Choroid plexus epithelial cell (primary cell): ENCODE measurements around the gene ZCCHC14.
"Not testable (repeated sequence)": the region's sequence is repeated elsewhere in the genome, so short reads cannot be mapped to it uniquely, and the experiment has no call there.

Experiments used
- DNase-seq: peaks from one replicate; pipeline ENCODE4 v3.0.0-alpha.2; 2010; ENCODE audit warnings: low read depth
- H3K4me3 ChIP-seq: 2 replicates; pipeline ENCODE4 v1.5.1; 2011; ENCODE audit warnings: low read depth, mild to moderate bottlenecking, control low read depth, low read length, moderate library complexity
- TF ChIP-seq, protein P1 (sequence below): conservative IDR thresholded peaks from 2 replicates; pipeline ENCODE4 v1.5.1; 2011; ENCODE audit warnings: low read depth, mild to moderate bottlenecking, control low read depth, inconsistent platforms, low read length, moderate library complexity

ZCCHC14 gene

GRCh38 chr16:87366288-87366687 lies 126.5 kb downstream of the ZCCHC14 start:
- DNase-seq, result no peak
- TF ChIP-seq, protein P1, sequence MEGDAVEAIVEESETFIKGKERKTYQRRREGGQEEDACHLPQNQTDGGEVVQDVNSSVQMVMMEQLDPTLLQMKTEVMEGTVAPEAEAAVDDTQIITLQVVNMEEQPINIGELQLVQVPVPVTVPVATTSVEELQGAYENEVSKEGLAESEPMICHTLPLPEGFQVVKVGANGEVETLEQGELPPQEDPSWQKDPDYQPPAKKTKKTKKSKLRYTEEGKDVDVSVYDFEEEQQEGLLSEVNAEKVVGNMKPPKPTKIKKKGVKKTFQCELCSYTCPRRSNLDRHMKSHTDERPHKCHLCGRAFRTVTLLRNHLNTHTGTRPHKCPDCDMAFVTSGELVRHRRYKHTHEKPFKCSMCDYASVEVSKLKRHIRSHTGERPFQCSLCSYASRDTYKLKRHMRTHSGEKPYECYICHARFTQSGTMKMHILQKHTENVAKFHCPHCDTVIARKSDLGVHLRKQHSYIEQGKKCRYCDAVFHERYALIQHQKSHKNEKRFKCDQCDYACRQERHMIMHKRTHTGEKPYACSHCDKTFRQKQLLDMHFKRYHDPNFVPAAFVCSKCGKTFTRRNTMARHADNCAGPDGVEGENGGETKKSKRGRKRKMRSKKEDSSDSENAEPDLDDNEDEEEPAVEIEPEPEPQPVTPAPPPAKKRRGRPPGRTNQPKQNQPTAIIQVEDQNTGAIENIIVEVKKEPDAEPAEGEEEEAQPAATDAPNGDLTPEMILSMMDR, result no peak
- H3K4me3 ChIP-seq, result no peak overlapping the region

GRCh38 chr16:87365021-87365713 lies 127.7 kb downstream of the ZCCHC14 start:
- no peak for DNase-seq
- TF ChIP-seq, protein P1, result no peak
- H3K4me3 ChIP-seq, result no peak overlapping the region

- TF ChIP-seq, protein P1, result no peak
- H3K4me3 ChIP-seq, result no peak overlapping the region
- DNase-seq, result no peak
These were observed 128.9 kb downstream of the ZCCHC14 start for GRCh38 chr16:87363771-87364455.

GRCh38 chr16:87362828-87363559 lies 129.8 kb downstream of the ZCCHC14 start:
- not testable (repeated sequence) for H3K4me3 ChIP-seq, DNase-seq

GRCh38 chr16:87361916-87362619 lies 130.8 kb downstream of the ZCCHC14 start:
- TF ChIP-seq, protein P1, result no peak
- peak; percentile 76 for DNase-seq
- H3K4me3 ChIP-seq, result no peak overlapping the region

- DNase-seq, result no peak
- H3K4me3 ChIP-seq, result no peak overlapping the region
- TF ChIP-seq, protein P1, result no peak
These were observed 131.8 kb downstream of the ZCCHC14 start for GRCh38 chr16:87360862-87361610.

DNA sequence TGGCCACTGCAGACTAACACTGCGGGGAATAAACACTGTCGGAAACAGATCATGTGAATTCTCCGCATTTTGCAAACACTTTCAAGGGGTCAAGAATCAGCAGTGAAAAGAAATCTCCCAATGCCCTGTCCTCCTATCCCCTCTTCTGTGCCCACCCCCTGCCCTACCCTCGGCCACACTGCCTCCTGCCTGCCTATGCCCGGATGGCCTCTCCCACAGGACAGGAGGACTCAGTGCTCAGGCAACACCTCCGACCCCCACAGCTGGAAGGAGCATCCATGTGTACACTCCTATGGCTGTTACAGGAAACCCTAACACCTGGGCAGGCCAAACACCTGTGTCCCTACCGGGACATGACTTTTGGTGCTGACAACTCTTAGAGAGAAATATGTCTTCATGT lies 133.7 kb downstream of the ZCCHC14 start:
- TF ChIP-seq, protein P1, result no peak
- H3K4me3 ChIP-seq, result no peak overlapping the region
- no peak for DNase-seq
